Upper lobe of left lung (tissue), 6 donors: ENCODE data around the gene GLOD5. TPM values are rescaled to one million over a fixed set of nuclear protein-coding genes. Genes with fewer than 3 reads are reported as not detected.

Experiments used
- ATAC-seq, 2 donors: fragments of 200-7000 bp; cut with Tn5 transposase; one replicate each; pipeline ENCODE4 v1.9.1; 2022; ENCODE audit warnings: mild to moderate bottlenecking in 2 of 2, moderate library complexity in 2 of 2; ENCODE audit not compliant: low FRiP score in 2 of 2
- DNase-seq, 2 donors: peaks; one replicate each; pipeline ENCODE4 v3.0.0-alpha.2; 2019 to 2020
- H3K27ac ChIP-seq, 4 donors: fragments of 200-600 bp; sonication (generic); one replicate each; pipeline ENCODE4 v1.5.1; 2016 to 2019
- H3K27me3 ChIP-seq, 4 donors: fragments of 200-600 bp; sonication (generic); one replicate each; pipeline ENCODE4 v1.5.1; 2017 to 2019
- H3K36me3 ChIP-seq, 4 donors: fragments of 200-600 bp; sonication (generic); one replicate each; pipeline ENCODE4 v1.5.1; 2016 to 2019
- H3K4me1 ChIP-seq, 4 donors: fragments of 200-600 bp; sonication (generic); one replicate each; pipeline ENCODE4 v1.5.1; 2018 to 2019
- H3K4me3 ChIP-seq, 4 donors: fragments of 200-600 bp; sonication (generic); one replicate each; pipeline ENCODE4 v1.5.1; 2017 to 2019; ENCODE audit warnings: mild to moderate bottlenecking in 2 of 4, moderate library complexity in 1 of 4
- H3K9me3 ChIP-seq, 4 donors: fragments of 200-600 bp; sonication (generic); one replicate each; pipeline ENCODE4 v1.5.1; 2018 to 2019
- CTCF ChIP-seq, 6 experiments: fragments of 450-650 bp in 4 of 6; fragments of 200-600 bp in 2 of 6; sonication (generic) in 2 of 6; IDR thresholded peaks; one replicate each; pipeline ENCODE4 v1.5.1; 2016 to 2019; ENCODE audit warnings: antibody characterized with exemption in 6 of 6
- EP300 ChIP-seq, 4 donors: sonication (generic); formaldehyde crosslinking; IDR thresholded peaks; one replicate each; pipeline ENCODE4 v1.5.1; 2017; ENCODE audit warnings: antibody characterized with exemption in 4 of 4, control low read depth in 2 of 4
- POLR2A ChIP-seq, 4 donors: fragments of 450-650 bp; IDR thresholded peaks; one replicate each; pipeline ENCODE4 v1.5.1; 2016 to 2017; ENCODE audit warnings: antibody characterized with exemption in 4 of 4, mild to moderate bottlenecking in 2 of 4
- POLR2AphosphoS5 ChIP-seq, 2 donors: sonication (generic); formaldehyde crosslinking; IDR thresholded peaks; one replicate each; pipeline ENCODE4 v1.5.1; 2017; ENCODE audit warnings: antibody characterized with exemption in 2 of 2
- WGBS, 2 donors: methylation state at CpG; one replicate each; pipeline ENCODE4 v1.1.5; 2017 to 2018; 5-methylcytosine and 5-hydroxymethylcytosine counted together
- total RNA-seq, 6 donors: library from RNA; depleted of rRNA in 4 of 6; stranded (reverse); fragments of >200 nt in 4 of 6; gene quantifications; one replicate each; pipeline versions ENCODE4 v1.1.0 to v1.2.1, GENCODE V29; 2016 to 2021
- donor health status: DM: no; HTN: no; CAD: no; lungs with moderate emphysema.
- donor health status: DM: no; HTN: yes; CAD: no; lungs with severe emphysema.

The GLOD5 gene
- total RNA-seq, result 1 to 10 TPM in 4 of 6 donors, not detected in 2; 1.1 to 2.1 (median 2.0) TPM

GRCh38 chrX:48761674-48762471 lies at the start of gene GLOD5:
Gene GLOD5, plus strand, starts transcription at chrX:48761747. Its CDS starts 44 bp downstream, at chrX:48761791.
- TF ChIP-seq POLR2A (IDR thresholded peaks at IDR 0.05) (peak in 1 of 4 donors; percentile 18), EP300 (IDR thresholded peaks at IDR 0.05) (no peak), POLR2AphosphoS5 (IDR thresholded peaks at IDR 0.05) (no peak), CTCF (IDR thresholded peaks at IDR 0.05) (peak in 3 of 6 experiments; percentile 30 to 48 (median 43))
- H3K27me3 ChIP-seq, result no peaks in the 10 kb centered on the region
- 40 to 54% methylated on average over 6 to 12 of the region's 12 CpGs for WGBS, 2 donors
- no peaks in the 10 kb centered on the region for H3K36me3 ChIP-seq
- peak; percentile 50 to 73 for DNase-seq
- H3K4me1 ChIP-seq, result no peaks in the 10 kb centered on the region
- H3K27ac ChIP-seq, result peak within 1 kb of the TSS in 2 of 4 donors; percentile 40 to 63
- ATAC-seq, result peak; percentile 49 to 91
- H3K4me3 ChIP-seq, result peak within 1 kb of the TSS in 2 of 4 donors; percentile 2
- H3K9me3 ChIP-seq, result no peaks in the 10 kb centered on the region

- ATAC-seq (no peak), DNase-seq (no peak)
- Histone ChIP-seq H3K4me1 (no peaks in the 10 kb centered on the region), H3K4me3 (no peak overlapping the region), H3K27ac (no peak overlapping the region), H3K9me3 (no peaks in the 10 kb centered on the region), H3K36me3 (peaks cover 0 to 8% (median 0%) of the 10 kb centered on the region in 4 donors), H3K27me3 (no peaks in the 10 kb centered on the region)
- TF ChIP-seq POLR2A (IDR thresholded peaks at IDR 0.05) (no peak), POLR2AphosphoS5 (IDR thresholded peaks at IDR 0.05) (no peak), CTCF (IDR thresholded peaks at IDR 0.05) (no peak), EP300 (IDR thresholded peaks at IDR 0.05) (no peak)
- WGBS, 2 donors, result 78 to 100% methylated on average over 1 to 7 of the region's 7 CpGs
Measured at GRCh38 chrX:48711929-48712505, 49.5 kb upstream of the GLOD5 start.

- WGBS, 2 donors, result 85% methylated on average over 2 of the region's 2 CpGs; no CpG with 5 or more reads in 1 of the 2 donors
- TF ChIP-seq POLR2AphosphoS5 (IDR thresholded peaks at IDR 0.05), result no peak
- no peak for TF ChIP-seq POLR2A (IDR thresholded peaks at IDR 0.05)
- TF ChIP-seq CTCF (IDR thresholded peaks at IDR 0.05), result no peak
- TF ChIP-seq EP300 (IDR thresholded peaks at IDR 0.05), result no peak
- no peak overlapping the region for H3K27ac ChIP-seq
- no peaks in the 10 kb centered on the region for H3K27me3 ChIP-seq
- H3K9me3 ChIP-seq, result no peaks in the 10 kb centered on the region
- H3K4me3 ChIP-seq, result no peak overlapping the region
- no peaks in the 10 kb centered on the region for H3K36me3 ChIP-seq
- DNase-seq, result no peak
- H3K4me1 ChIP-seq, result no peaks in the 10 kb centered on the region
- ATAC-seq, result no peak
Measured at GRCh38 chrX:48713847-48714246, 47.7 kb upstream of the GLOD5 start.

- Histone ChIP-seq H3K4me1 (no peaks in the 10 kb centered on the region), H3K27me3 (no peaks in the 10 kb centered on the region), H3K9me3 (no peaks in the 10 kb centered on the region), H3K4me3 (no peak overlapping the region), H3K27ac (no peak overlapping the region), H3K36me3 (no peaks in the 10 kb centered on the region)
- 68 to 75% methylated on average over 5 of the region's 5 CpGs for WGBS, 2 donors
- TF ChIP-seq CTCF (IDR thresholded peaks at IDR 0.05) (no peak), POLR2A (IDR thresholded peaks at IDR 0.05) (no peak), POLR2AphosphoS5 (IDR thresholded peaks at IDR 0.05) (no peak), EP300 (IDR thresholded peaks at IDR 0.05) (no peak)
- DNase-seq (no peak), ATAC-seq (peak in 1 of 2 donors; percentile 57)
Measured at GRCh38 chrX:48714573-48714972, 47.0 kb upstream of the GLOD5 start.
